AG09319 (cell line): ENCODE measurements around the gene DDX39B.

ENCODE experiments used
- DNase-seq: peaks from one replicate; pipeline ENCODE4 v3.0.0-alpha.2; 2010; ENCODE audit warnings: low read depth; ENCODE audit errors: extremely low read depth
- TF ChIP-seq, protein P1 (sequence below): IDR thresholded peaks from 2 replicates; pipeline ENCODE4 v1.5.1; 2011; ENCODE audit warnings: low read depth, mild to moderate bottlenecking, inconsistent platforms, low read length, moderate library complexity

DDX39B gene

DNA sequence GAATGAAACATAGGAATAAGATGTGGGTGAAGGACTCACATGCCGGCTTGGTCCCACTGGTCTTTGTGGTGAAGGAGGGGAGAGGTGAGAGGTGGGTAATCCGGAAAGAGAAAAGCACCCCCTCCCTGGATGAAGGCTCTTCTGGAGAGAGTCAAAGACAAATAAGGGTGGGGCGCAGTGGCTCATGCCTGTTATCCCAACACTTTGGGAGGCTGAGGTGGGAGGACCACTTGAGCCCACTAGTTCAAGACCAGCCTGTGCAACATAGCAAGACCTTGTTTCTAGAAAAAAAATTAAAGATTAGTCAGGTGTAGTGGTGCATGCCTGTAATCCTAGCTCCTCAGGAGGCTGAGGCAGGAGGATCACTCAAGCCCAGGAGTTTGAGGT is 37.3 kb upstream of the DDX39B start:
- DNase-seq = no peak
- TF ChIP-seq, protein P1, sequence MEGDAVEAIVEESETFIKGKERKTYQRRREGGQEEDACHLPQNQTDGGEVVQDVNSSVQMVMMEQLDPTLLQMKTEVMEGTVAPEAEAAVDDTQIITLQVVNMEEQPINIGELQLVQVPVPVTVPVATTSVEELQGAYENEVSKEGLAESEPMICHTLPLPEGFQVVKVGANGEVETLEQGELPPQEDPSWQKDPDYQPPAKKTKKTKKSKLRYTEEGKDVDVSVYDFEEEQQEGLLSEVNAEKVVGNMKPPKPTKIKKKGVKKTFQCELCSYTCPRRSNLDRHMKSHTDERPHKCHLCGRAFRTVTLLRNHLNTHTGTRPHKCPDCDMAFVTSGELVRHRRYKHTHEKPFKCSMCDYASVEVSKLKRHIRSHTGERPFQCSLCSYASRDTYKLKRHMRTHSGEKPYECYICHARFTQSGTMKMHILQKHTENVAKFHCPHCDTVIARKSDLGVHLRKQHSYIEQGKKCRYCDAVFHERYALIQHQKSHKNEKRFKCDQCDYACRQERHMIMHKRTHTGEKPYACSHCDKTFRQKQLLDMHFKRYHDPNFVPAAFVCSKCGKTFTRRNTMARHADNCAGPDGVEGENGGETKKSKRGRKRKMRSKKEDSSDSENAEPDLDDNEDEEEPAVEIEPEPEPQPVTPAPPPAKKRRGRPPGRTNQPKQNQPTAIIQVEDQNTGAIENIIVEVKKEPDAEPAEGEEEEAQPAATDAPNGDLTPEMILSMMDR = no peak

GRCh38 chr6:31578184-31579118 is 36.6 kb upstream of the DDX39B start:
- DNase-seq = no peak

DNA sequence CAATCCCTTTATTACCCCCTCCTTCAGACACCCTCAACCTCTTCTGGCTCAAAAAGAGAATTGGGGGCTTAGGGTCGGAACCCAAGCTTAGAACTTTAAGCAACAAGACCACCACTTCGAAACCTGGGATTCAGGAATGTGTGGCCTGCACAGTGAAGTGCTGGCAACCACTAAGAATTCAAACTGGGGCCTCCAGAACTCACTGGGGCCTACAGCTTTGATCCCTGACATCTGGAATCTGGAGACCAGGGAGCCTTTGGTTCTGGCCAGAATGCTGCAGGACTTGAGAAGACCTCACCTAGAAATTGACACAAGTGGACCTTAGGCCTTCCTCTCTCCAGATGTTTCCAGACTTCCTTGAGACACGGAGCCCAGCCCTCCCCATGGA is 35.8 kb upstream of the DDX39B start:
- TF ChIP-seq, protein P1 = no peak
- DNase-seq = no peak

More at GRCh38 chr6:31578184-31579118, 36.6 kb upstream of the DDX39B start:
- TF ChIP-seq, protein P1 = no peak

DNA sequence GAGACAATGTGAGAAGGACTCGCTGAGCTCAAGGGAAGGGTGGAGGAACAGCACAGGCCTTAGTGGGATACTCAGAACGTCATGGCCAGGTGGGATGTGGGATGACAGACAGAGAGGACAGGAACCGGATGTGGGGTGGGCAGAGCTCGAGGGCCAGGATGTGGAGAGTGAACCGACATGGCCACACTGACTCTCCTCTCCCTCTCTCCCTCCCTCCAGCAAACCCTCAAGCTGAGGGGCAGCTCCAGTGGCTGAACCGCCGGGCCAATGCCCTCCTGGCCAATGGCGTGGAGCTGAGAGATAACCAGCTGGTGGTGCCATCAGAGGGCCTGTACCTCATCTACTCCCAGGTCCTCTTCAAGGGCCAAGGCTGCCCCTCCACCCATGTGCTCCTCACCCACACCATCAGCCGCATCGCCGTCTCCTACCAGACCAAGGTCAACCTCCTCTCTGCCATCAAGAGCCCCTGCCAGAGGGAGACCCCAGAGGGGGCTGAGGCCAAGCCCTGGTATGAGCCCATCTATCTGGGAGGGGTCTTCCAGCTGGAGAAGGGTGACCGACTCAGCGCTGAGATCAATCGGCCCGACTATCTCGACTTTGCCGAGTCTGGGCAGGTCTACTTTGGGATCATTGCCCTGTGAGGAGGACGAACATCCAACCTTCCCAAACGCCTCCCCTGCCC is 35.2 kb upstream of the DDX39B start:
- TF ChIP-seq, protein P1 = no peak
- no peak for DNase-seq

- TF ChIP-seq, protein P1 = no peak
- DNase-seq = no peak
These were observed 34.3 kb upstream of the DDX39B start for GRCh38 chr6:31575952-31576685.

- DNase-seq = no peak
- TF ChIP-seq, protein P1 = no peak
These were observed 33.6 kb upstream of the DDX39B start, which contains the start of gene TNF for GRCh38 chr6:31575335-31575901. TSS of gene TNF (plus strand) at chr6:31575565. CDS start at chr6:31575742, 177 bp downstream.
